Kidney (tissue), 14 donors: Measurements from ENCODE around the gene IL20. TPM values are rescaled to one million over a fixed set of nuclear protein-coding genes. Genes with fewer than 3 reads are reported as not detected.

ENCODE experiments used
- DNase-seq, 5 donors: peaks; one replicate each; pipeline ENCODE4 v3.0.0-alpha.2; 2013 to 2020
- FAIRE-seq: peaks from 2 replicates; lab custom pipeline; 2012; peaks lifted over from hg19 to GRCh38; lab: Jason Lieb, UNC
- H3K27ac ChIP-seq, 2 donors: one replicate each; pipeline ENCODE4 v1.7.0; 2013; ENCODE audit warnings: low read depth in 2 of 2, low read length in 2 of 2, inconsistent platforms in 1 of 2
- H3K27me3 ChIP-seq: one replicate; pipeline ENCODE4 v1.7.1; 2013; ENCODE audit warnings: low read length, inconsistent platforms; ENCODE audit not compliant: control insufficient read depth, insufficient read depth
- H3K36me3 ChIP-seq, 3 donors: one replicate each; pipeline versions ENCODE4 v1.7.0 to v1.7.1; 2013; ENCODE audit warnings: low read length in 3 of 3, control low read depth in 1 of 3, inconsistent platforms in 1 of 3; ENCODE audit not compliant: insufficient read depth in 3 of 3, control insufficient read depth in 2 of 3
- H3K4me1 ChIP-seq, 3 donors: one replicate each; pipeline versions ENCODE4 v1.7.0 to v1.7.1; 2013; ENCODE audit warnings: low read length in 3 of 3, inconsistent platforms in 1 of 3, low read depth in 1 of 3; ENCODE audit not compliant: control insufficient read depth in 2 of 3, insufficient read depth in 2 of 3
- H3K4me3 ChIP-seq, 3 donors: one replicate each; pipeline versions ENCODE4 v1.7.0 to v1.8.1; 2013; ENCODE audit warnings: low read length in 3 of 3, control low read depth in 1 of 3, inconsistent platforms in 1 of 3
- H3K9ac ChIP-seq, 3 donors: one replicate each; pipeline versions ENCODE4 v1.7.0 to v1.7.1; 2013; ENCODE audit warnings: low read length in 3 of 3, control low read depth in 1 of 3, inconsistent platforms in 1 of 3
- H3K9me3 ChIP-seq, 3 donors: one replicate each; pipeline versions ENCODE4 v1.7.0 to v1.7.1; 2013; ENCODE audit warnings: low read length in 3 of 3, control low read depth in 1 of 3, inconsistent platforms in 1 of 3; ENCODE audit not compliant: control insufficient read depth in 2 of 3, insufficient read depth in 1 of 3
- intact Hi-C: fragments of 100-400 bp; cut with DNase I; formaldehyde crosslinking; loops from one replicate; pipeline ENCODE4 v1.11.1; 2022
- polyA plus RNA-seq: library from polyadenylated mRNA; stranded (reverse); fragments of 350-450 nt; fragmentation: Illumina TruSeq; extraction: RNeasy Lipid Tissue Mini Kit (QIAGEN cat#74804); gene quantifications from one replicate; pipeline ENCODE4 v1.2.3, GENCODE V29; 2014; ENCODE audit warnings: low read depth, low replicate concordance; ENCODE audit not compliant: insufficient read depth
- total RNA-seq: library from RNA; stranded (reverse); fragmentation: NEBNext Ultra II Directional; extraction: Animal tissue kit (Norgen Biotek cat#: 25700); gene quantifications from one replicate; pipeline ENCODE4 v1.2.1, GENCODE V29; 2021
- TF ChIP-seq, protein P1 (sequence below): IDR thresholded peaks from 3 replicates; pipeline ENCODE4 v1.5.1; 2012; ENCODE audit warnings: mild to moderate bottlenecking, moderate library complexity, borderline replicate concordance; ENCODE audit not compliant: insufficient read depth; ENCODE audit errors: extremely low read depth
- donor health status: control.
- donor health status: control.
- donor health status: control.
- donor health status: control.
- donor health status: control.
- donor health status: DM: yes; HTN: yes; CAD: no.
- donor health status: Normal renal cell carcinoma (clear cell type).

Gene IL20
- total and polyA plus RNA-seq, 2 donors from 2014 or later = not detected

- no peaks in the 10 kb centered on the region for H3K27me3 ChIP-seq
- no peaks in the 10 kb centered on the region for H3K36me3 ChIP-seq
- H3K9me3 ChIP-seq = peaks cover 0 to 6% (median 0%) of the 10 kb centered on the region in 3 donors
- no peak overlapping the region for H3K9ac ChIP-seq
- TF ChIP-seq, protein P1, sequence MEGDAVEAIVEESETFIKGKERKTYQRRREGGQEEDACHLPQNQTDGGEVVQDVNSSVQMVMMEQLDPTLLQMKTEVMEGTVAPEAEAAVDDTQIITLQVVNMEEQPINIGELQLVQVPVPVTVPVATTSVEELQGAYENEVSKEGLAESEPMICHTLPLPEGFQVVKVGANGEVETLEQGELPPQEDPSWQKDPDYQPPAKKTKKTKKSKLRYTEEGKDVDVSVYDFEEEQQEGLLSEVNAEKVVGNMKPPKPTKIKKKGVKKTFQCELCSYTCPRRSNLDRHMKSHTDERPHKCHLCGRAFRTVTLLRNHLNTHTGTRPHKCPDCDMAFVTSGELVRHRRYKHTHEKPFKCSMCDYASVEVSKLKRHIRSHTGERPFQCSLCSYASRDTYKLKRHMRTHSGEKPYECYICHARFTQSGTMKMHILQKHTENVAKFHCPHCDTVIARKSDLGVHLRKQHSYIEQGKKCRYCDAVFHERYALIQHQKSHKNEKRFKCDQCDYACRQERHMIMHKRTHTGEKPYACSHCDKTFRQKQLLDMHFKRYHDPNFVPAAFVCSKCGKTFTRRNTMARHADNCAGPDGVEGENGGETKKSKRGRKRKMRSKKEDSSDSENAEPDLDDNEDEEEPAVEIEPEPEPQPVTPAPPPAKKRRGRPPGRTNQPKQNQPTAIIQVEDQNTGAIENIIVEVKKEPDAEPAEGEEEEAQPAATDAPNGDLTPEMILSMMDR = no peak
- intact Hi-C loops = no loop called here
- H3K27ac ChIP-seq = no peak overlapping the region
- FAIRE-seq (no peak), DNase-seq (no peak)
- H3K4me3 ChIP-seq = no peak overlapping the region
- H3K4me1 ChIP-seq = no peaks in the 10 kb centered on the region
These were observed 8.3 kb downstream of the IL20 start for GRCh38 chr1:206873603-206874188.

DNA sequence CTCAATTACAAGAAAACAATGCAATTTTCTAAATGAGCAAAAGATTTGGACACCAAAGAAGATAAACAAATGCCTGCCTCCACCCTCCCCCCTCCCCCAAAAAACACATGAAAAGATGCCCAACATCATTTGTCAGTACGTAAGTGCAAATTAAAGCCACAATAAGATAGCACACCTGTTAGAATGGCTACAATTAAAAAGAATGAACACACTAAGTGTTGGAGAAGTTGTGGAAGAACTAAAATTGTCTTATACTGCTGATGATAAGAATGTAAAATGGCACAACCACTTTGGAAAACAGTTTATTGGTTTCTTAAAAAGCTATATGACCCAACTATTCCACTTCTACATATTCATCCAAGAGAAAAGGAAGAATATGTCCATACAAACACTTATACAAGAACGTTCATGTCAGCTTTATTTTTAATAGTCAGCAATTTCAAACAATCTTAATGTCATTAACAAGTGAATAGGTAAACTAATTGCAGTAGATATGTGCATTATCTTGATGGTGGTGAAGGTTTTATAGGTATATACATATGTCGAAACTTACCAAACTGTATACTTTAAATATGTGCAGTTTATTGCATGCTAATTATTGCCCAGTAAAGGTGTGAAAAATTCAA, 10.4 kb downstream of the IL20 start:
- Histone ChIP-seq H3K9me3 (peaks cover 0 to 6% (median 0%) of the 10 kb centered on the region in 3 donors), H3K4me3 (no peak overlapping the region), H3K27me3 (no peaks in the 10 kb centered on the region), H3K9ac (no peak overlapping the region), H3K4me1 (no peaks in the 10 kb centered on the region), H3K27ac (no peak overlapping the region), H3K36me3 (no peaks in the 10 kb centered on the region)
- no peak for DNase-seq
- intact Hi-C loops = no loop called here
- TF ChIP-seq, protein P1 = no peak
- FAIRE-seq = no peak

DNA sequence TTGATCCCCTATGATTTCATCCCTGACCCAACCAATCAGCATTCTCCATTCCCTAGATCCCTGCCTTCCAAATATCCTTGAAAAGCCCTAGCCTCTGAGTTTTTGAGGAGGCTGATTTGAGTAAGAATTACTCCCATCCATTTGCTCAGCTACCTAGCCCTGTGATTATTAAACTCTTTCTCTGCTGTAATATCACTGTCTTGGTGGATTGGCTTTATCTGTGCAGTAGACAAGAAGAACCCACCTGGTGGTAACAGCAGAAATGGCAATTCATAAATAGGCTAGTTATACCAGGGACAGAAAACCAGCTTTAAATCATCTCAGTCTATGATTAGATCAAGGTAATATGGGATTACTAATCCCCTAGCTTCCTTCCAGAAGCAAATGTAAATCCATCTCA, 13.0 kb downstream of the IL20 start:
- no peak overlapping the region for H3K27ac ChIP-seq
- DNase-seq (no peak), FAIRE-seq (no peak)
- peaks cover 0 to 9% (median 0%) of the 10 kb centered on the region in 3 donors for H3K9me3 ChIP-seq
- H3K27me3 ChIP-seq = no peaks in the 10 kb centered on the region
- no peaks in the 10 kb centered on the region for H3K4me1 ChIP-seq
- intact Hi-C loops = no loop called here
- H3K36me3 ChIP-seq = no peaks in the 10 kb centered on the region
- TF ChIP-seq, protein P1 = no peak
- no peak overlapping the region for H3K4me3 ChIP-seq
- H3K9ac ChIP-seq = no peak overlapping the region
